A549 treated with AZD9567 at 1 μM for 4 hours (cell line): Measurements from ENCODE around the gene SEMG2. TPM values are rescaled to one million over a fixed set of nuclear protein-coding genes. Genes with fewer than 3 reads are reported as not detected.

Experiments
- total RNA-seq: library from RNA; stranded (reverse); fragments of 200-300 nt; extraction: Qiagen RNA extraction; gene quantifications from 5 replicates; pipeline ENCODE4 v1.2.3, GENCODE V29; 2022; ENCODE audit not compliant: insufficient read depth

SEMG2 gene, protein sequence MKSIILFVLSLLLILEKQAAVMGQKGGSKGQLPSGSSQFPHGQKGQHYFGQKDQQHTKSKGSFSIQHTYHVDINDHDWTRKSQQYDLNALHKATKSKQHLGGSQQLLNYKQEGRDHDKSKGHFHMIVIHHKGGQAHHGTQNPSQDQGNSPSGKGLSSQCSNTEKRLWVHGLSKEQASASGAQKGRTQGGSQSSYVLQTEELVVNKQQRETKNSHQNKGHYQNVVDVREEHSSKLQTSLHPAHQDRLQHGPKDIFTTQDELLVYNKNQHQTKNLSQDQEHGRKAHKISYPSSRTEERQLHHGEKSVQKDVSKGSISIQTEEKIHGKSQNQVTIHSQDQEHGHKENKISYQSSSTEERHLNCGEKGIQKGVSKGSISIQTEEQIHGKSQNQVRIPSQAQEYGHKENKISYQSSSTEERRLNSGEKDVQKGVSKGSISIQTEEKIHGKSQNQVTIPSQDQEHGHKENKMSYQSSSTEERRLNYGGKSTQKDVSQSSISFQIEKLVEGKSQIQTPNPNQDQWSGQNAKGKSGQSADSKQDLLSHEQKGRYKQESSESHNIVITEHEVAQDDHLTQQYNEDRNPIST
- not detected in 5 replicates for total RNA-seq

DNA sequence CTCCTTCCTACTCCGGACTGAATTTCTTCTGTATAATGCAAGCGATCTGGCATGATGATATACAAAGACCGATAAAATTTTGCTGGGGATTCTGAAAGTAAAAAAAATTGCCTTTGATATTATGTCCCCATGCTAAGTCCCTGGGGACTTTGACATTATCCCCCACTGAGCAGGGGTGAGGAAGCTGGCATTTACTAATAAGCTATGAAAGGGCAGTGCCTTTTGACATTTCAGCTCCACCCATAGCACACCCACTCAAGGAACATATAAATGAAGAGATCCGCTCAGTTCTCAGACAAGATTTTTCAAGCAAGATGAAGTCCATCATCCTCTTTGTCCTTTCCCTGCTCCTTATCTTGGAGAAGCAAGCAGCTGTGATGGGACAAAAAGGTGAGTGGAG is at the start of gene SEMG2:
Gene SEMG2 (plus strand): TSS at position 298 of the 400 bp plus-strand sequence. CDS start 17 bp downstream, at position 315.

DNA sequence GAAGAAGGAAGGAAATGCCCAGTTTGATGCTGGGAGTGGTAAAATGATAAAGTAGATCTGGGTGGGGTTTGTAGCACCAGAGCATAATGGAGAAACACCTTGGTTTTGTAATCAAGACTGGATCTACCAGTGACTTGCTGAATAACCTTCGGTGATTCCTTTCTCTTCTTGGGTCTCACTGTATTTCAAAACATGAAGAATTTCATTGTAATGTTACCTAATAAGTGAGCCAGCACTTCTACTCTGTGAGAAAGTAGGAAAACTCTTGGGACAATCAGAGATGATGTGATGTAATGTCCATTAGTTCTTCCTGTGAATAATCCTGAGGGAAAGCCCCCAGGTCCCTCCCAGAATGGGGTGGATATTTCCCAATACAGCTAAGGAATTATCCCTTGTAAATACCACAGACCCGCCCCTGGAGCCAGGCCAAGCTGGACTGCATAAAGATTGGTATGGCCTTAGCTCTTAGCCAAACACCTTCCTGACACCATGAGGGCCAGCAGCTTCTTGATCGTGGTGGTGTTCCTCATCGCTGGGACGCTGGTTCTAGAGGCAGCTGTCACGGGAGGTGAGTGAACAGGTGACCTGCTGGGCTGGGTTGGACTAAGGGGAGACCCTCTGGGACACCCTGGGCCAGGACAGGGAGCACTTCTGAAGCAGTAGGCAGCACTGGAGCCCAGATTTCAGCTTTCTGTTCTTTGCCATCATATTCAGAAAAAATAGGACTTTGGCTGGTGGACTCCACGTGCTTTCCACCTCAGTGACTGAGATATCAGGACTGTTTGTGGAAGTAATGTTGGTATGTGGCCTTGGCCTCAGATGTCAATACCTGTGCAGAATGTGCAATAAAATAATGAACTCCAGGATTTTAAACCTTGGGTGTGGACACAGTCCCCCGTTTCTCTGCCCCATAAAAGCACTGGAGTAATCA is 46.5 kb upstream of the SEMG2 start, which contains the start of gene PI3:
Gene PI3 (plus strand): TSS at position 469 of the 931 bp plus-strand sequence. CDS start 21 bp downstream, at position 490.

DNA sequence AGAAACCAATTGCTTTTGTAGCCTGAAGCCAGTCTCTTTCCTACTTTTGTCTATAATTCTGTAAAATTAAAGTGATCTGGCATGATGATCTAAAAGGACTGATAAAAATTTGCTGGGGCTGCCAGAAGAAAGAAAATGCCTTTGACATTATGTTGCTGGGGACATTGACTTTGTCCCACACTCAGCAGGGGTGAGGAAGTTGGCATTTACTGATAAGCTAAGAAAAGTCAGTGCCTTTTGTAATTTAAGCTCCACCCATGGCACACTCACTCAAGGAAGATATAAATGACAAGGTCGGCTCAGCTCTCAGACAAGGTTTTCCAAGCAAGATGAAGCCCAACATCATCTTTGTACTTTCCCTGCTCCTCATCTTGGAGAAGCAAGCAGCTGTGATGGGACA is 14.4 kb upstream of the SEMG2 start, which contains the start of gene SEMG1:
Gene SEMG1 (plus strand): TSS at position 309 of the 400 bp plus-strand sequence. CDS start 21 bp downstream, at position 330.

DNA sequence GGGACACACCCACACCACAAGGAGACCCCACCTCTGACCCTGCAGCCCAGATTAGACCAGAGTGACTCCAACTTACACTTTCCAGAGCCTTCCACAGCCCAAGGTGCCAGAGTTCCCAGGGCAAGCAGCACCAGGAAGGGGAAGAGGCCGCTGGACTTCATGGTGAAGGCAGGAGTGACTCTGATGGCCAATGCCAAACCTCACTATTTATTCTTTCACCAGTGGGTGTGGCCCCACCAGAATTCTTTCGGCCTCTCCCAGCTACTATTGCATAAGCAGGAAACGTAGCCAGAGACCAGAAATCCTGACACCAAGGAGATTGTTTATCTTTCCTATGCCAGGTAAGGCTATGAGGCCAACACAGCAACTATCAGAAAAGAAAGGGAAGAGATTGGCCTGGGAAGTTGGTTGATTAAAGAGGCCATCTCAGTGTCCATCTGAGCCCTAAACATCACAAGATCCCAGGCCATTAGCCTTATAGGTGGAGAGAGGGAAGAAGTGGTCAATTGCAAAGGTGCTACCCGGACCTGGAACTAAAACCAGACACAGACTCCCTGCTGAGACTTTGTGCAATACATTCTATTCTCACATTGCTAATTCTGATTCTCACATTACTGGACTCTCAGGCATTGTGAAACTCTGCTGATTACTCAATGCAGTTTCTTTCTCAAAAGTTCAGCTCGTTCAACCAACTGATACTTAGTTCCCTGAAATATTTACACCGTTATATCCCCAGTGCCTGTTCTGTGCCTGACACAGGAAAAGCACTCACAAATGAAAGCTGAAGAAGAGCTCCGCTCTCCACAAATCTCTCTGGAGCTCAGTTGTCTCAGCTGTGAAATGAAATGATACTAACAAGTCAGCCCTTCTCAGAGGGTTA is 33.5 kb downstream of the SEMG2 start, which contains the start of gene SLPI:
Gene SLPI (minus strand): TSS at position 182 of the 880 bp plus-strand sequence. CDS start 21 bp downstream, at position 161.

Other genes starting within 250 kb of the SEMG2 start
- 0.01 TPM in 1 of 5 replicates, not detected in the others for gene KCNS1, start 120.2 kb upstream of the SEMG2 start, total RNA-seq
- not detected in 5 replicates for gene WFDC5, start 106.2 kb upstream of the SEMG2 start, total RNA-seq
- gene WFDC12, start 96.9 kb upstream of the SEMG2 start, total RNA-seq, result not detected in 5 replicates
- gene PI3, start 46.5 kb upstream of the SEMG2 start, total RNA-seq, result 1.8 to 3.8 TPM (median 2.3 TPM) in 4 of 5 replicates, not detected in the other
- not detected in 5 replicates for gene SEMG1, start 14.3 kb upstream of the SEMG2 start, total RNA-seq
- 8.8 to 15.1 TPM (median 14.7 TPM) in 5 replicates for gene SLPI, start 33.2 kb downstream of the SEMG2 start, total RNA-seq
- not detected in 5 replicates for gene RBPJL, start 85.5 kb downstream of the SEMG2 start, total RNA-seq
- 0.12 to 0.21 TPM (median 0.14 TPM) in 4 of 5 replicates, not detected in the other for gene MATN4, start 86.9 kb downstream of the SEMG2 start, total RNA-seq
- gene SDC4, start 127.1 kb downstream of the SEMG2 start, total RNA-seq, result 94.1 to 126 TPM (median 107 TPM) in 5 replicates
- gene SYS1, start 141.8 kb downstream of the SEMG2 start, total RNA-seq, result 29.3 to 33.6 TPM (median 30.5 TPM) in 5 replicates
- not detected in 5 replicates for gene TP53TG5, start 157.0 kb downstream of the SEMG2 start, total RNA-seq
- 17.7 to 23.7 TPM (median 22.0 TPM) in 5 replicates for gene DBNDD2, start 186.9 kb downstream of the SEMG2 start, total RNA-seq
- gene PIGT, start 194.8 kb downstream of the SEMG2 start, total RNA-seq, result 94.3 to 119 TPM (median 99.0 TPM) in 5 replicates
- gene WFDC2, start 248.4 kb downstream of the SEMG2 start, total RNA-seq, result 0.71 TPM in 1 of 5 replicates, not detected in the others